ENCODE data around the gene CNOT8. TPM values are rescaled to one million over a fixed set of nuclear protein-coding genes. Genes with fewer than 3 reads are reported as not detected.

Gene CNOT8
- total and polyA plus RNA-seq, 9 donors: 34.0 to 51.0 (median 40.5) TPM

DNA sequence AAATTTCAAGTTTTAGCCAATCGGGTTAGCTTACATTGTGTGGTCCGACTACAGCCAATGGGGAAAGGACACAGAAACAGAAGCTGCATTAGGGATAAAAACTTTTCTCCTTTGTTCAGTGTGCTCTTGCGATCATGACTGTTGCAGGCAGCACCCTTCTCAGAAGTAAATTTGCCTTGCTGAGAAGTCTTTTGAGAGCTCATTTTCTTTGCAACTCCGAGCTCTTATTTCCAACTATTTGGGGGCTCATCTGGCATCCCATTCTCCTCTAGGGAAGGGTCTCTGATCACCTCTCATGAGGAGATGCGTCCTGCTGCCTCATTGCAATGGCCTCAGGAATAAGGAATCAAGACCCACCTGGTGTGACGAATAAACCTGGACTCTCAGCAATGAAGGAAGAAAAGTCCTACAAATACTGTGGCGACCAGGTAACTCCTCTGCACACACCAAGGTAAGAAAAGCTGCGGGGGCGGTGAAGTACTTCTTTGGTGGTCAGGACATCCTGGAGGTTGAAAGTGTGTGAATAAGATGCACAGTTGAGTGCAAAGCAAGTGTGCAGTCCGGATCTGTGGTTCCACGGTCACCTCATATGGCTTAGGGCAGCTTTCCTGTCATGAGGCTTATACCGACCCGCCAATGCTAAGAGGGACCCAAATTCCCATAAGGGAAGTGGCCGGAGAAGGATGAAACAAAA lies 20.4 kb downstream of the CNOT8 start:
- no peaks in the 10 kb centered on the region for H3K27me3 ChIP-seq
- no peak overlapping the region for H3K4me3 ChIP-seq
- H3K36me3 ChIP-seq: no peaks in the 10 kb centered on the region
- DNase-seq: no peak
- no peaks in the 10 kb centered on the region for H3K9me3 ChIP-seq
- TF ChIP-seq, protein P1, sequence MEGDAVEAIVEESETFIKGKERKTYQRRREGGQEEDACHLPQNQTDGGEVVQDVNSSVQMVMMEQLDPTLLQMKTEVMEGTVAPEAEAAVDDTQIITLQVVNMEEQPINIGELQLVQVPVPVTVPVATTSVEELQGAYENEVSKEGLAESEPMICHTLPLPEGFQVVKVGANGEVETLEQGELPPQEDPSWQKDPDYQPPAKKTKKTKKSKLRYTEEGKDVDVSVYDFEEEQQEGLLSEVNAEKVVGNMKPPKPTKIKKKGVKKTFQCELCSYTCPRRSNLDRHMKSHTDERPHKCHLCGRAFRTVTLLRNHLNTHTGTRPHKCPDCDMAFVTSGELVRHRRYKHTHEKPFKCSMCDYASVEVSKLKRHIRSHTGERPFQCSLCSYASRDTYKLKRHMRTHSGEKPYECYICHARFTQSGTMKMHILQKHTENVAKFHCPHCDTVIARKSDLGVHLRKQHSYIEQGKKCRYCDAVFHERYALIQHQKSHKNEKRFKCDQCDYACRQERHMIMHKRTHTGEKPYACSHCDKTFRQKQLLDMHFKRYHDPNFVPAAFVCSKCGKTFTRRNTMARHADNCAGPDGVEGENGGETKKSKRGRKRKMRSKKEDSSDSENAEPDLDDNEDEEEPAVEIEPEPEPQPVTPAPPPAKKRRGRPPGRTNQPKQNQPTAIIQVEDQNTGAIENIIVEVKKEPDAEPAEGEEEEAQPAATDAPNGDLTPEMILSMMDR (IDR thresholded peaks at IDR 0.05): no peak
- TF ChIP-seq POLR2A (IDR thresholded peaks at IDR 0.05) (no peak), EP300 (IDR thresholded peaks at IDR 0.05) (no peak)
- H3K27ac ChIP-seq: no peak overlapping the region
- WGBS, 3 donors: 93 to 98% (median 94%) methylated on average over 14 of the region's 14 CpGs
- H3K4me1 ChIP-seq (ENCODE audit: insufficient read depth): no peaks in the 10 kb centered on the region
- intact Hi-C loops (cut with DNase I): no loop called here

DNA sequence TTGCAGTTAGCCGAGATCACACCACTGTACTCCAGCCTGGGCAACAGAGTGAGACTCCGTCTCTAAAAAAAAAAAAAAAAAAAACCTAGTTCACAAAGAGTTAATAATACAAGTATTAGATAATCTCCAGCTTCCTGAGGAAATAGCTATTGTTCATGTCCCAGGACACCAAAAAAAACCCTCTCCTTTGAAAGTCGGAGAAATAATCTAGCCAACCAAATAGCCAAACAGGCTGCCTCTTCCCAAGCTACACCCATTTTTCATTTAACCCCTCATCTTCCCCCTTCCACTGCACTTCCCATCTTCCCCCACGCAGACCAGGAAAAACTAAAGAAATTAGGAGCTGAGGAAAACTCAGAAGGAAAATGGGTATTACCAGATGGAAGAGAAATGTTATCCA lies 23.6 kb downstream of the CNOT8 start:
- no peak for TF ChIP-seq EP300 (IDR thresholded peaks at IDR 0.05)
- TF ChIP-seq POLR2A (IDR thresholded peaks at IDR 0.05): no peak
- TF ChIP-seq, protein P1 (IDR thresholded peaks at IDR 0.05): no peak
- no peaks in the 10 kb centered on the region for H3K4me1 ChIP-seq (ENCODE audit: insufficient read depth)
- H3K4me3 ChIP-seq: no peak overlapping the region
- H3K36me3 ChIP-seq: no peaks in the 10 kb centered on the region
- no peaks in the 10 kb centered on the region for H3K27me3 ChIP-seq
- intact Hi-C loops (cut with DNase I): no loop called here
- 65 to 69% (median 69%) methylated on average over 4 of the region's 4 CpGs for WGBS, 3 donors
- H3K9me3 ChIP-seq: peaks cover 3 to 13% of the 10 kb centered on the region in 2 donors
- H3K27ac ChIP-seq: no peak overlapping the region
- DNase-seq: no peak

DNA sequence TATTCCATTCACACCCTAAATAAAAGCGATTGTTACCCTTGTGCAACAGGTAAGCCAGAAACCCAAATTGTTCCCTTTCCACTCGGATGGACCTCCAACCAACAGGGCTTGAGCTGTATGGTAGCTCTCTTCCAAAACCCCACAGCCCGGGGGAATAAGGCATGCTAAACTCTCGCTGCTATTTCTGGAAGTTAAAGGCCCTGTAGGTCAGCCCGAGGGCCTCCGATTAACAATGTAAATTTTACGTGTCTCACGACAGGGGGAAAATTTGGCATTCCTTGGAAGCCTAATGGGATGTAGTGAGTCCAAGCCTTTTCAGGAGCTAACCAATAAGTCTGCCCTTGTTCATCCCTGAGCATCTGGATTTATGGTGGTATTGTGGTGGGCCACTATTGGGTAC lies 26.0 kb downstream of the CNOT8 start:
- TF ChIP-seq EP300 (IDR thresholded peaks at IDR 0.05) (no peak), POLR2A (IDR thresholded peaks at IDR 0.05) (no peak)
- TF ChIP-seq, protein P1 (IDR thresholded peaks at IDR 0.05): no peak
- Histone ChIP-seq H3K4me1 (ENCODE audit: insufficient read depth) (no peaks in the 10 kb centered on the region), H3K27me3 (no peaks in the 10 kb centered on the region), H3K36me3 (no peaks in the 10 kb centered on the region), H3K27ac (no peak overlapping the region), H3K9me3 (peaks cover 3 to 18% of the 10 kb centered on the region in 2 donors), H3K4me3 (no peak overlapping the region)
- no peak for DNase-seq
- intact Hi-C loops (cut with DNase I): no loop called here
- WGBS, 3 donors: 91 to 96% (median 92%) methylated on average over 8 of the region's 8 CpGs

DNA sequence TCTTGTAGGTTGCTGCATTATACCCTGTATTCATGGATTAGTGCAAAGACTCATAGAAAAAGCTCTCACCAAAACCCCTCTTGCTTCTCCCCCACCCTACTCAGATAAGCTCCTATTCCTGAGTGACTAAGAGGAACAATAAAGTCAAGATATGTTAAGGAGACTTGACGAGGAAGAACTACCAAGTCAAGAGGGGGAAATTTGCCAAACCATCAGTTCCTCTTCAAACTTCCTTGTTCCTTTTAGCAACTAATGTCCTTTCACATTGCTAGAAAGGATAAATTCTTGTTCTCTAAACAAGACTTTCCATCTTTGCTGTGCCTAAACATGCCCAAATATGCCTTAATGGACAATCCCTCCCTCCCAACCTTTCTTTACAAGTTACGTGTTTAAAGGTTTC lies 27.0 kb downstream of the CNOT8 start:
- WGBS, 3 donors: 93 to 98% (median 97%) methylated on average over 2 of the region's 2 CpGs
- no peak for DNase-seq
- Histone ChIP-seq H3K27ac (no peak overlapping the region), H3K27me3 (no peaks in the 10 kb centered on the region), H3K36me3 (no peaks in the 10 kb centered on the region), H3K4me1 (ENCODE audit: insufficient read depth) (no peaks in the 10 kb centered on the region), H3K4me3 (no peak overlapping the region), H3K9me3 (peaks cover 3 to 18% of the 10 kb centered on the region in 2 donors)
- no peak for TF ChIP-seq POLR2A (IDR thresholded peaks at IDR 0.05)
- no peak for TF ChIP-seq EP300 (IDR thresholded peaks at IDR 0.05)
- TF ChIP-seq, protein P1 (IDR thresholded peaks at IDR 0.05): no peak
- intact Hi-C loops (cut with DNase I): no loop called here

Measured in ovary (tissue), 9 donors.